GM21447 (cell line): Measurements from ENCODE around the gene TMEM119.
A peak's percentile ranks its signal among the peaks of the same experiment; 100 is the strongest.
"Not testable (repeated sequence)": the region's sequence is repeated elsewhere in the genome, so short reads cannot be mapped to it uniquely, and the experiment has no call there.

Experiments used
- ATAC-seq: cut with Tn5 transposase; IDR thresholded peaks from one replicate; pipeline ENCODE4 v1.9.1; 2021; ENCODE audit not compliant: unreplicated experiment

Gene TMEM119

DNA sequence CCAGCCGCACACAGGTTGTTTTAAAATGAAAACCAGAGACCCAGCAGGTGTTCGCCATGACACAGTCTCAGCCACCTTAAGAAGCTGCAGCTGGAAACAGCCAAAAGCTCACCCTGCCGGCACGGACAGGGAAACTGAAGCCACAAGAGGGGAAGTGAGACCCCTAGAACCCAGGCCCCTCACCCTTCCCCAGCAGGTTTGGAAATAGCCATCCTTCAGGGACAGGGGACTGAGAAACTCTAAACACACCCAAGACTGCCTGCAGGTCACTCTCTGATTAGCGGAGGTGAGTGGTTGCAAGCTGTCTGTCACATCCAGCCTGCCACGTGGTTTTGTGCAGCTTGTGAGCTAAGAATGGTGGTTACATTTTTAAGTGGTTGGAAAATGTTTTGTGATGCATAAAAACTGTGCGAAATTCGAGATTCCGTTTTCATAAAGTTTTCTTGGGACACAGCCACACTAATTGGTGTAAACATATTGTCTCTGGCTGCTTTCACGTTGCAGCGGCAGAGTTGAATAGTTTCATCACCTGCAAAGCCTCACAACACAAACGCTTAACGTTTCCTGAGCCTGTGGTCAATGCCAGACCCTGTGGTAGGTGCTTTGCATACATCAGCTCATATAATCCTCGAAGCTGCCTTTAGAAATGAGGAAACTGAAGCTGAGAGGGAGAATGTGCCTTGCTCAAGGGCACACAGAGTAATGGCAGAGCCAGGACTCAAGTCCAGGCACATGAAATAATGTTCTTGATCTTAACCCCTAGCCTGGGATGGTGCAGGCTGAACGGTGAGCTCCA is 37.5 kb upstream of the TMEM119 start:
- peak; percentile 48 for ATAC-seq

DNA sequence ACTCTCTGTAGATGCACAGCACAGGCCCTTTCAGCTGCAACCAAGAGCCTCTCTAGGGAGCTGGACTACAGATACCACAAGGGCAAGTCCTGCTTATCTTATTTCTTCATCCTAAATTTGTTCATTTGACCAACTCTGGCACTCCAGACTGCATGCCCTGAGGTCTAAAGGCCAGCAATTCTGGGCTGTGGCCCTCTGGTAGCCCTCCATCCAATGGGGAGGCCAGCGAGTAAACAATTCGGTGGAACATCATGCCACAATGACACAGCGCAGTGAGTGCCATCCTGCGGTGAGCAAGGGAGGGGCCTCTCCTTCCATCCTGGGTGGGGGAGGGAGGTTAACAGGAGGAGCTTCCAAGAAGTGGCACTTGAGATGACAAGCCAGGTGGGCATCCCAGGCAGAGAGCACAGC is 36.5 kb upstream of the TMEM119 start:
- ATAC-seq = no peak

GRCh38 chr12:108633534-108634248 is 35.8 kb upstream of the TMEM119 start, which contains the start of gene SELPLG:
Gene SELPLG, minus strand, starts transcription at chr12:108633894. Its CDS starts 9,587 bp downstream, at chr12:108624307.
- peak; percentile 48 for ATAC-seq

DNA sequence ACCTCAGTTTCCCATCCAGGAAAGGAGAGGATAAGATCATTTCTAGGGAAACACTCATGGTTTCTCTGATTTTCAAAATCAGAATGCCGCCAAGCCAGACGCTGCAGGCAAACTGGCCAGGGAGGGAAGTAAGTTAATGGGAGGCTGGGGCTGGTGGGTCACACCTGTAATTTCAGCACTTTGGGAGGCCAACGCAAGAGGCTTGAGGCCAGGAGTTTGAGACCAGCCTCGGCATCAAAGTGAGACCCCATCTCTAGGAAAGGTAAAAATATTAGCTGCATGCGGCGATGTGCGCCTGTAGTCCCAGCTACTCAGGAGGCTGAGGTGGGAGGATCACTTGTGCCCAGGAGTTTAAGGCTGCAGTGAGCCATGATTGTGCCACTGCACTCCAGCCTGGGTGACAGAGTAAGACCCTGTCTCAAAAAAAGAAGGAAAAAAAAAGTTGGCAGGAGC is 35.2 kb upstream of the TMEM119 start:
- no peak for ATAC-seq

- ATAC-seq = not testable (repeated sequence)
Observed at GRCh38 chr12:108631261-108631660, 33.4 kb upstream of the TMEM119 start.

GRCh38 chr12:108630481-108631207 is 32.8 kb upstream of the TMEM119 start:
- ATAC-seq = no peak

- ATAC-seq = no peak
Observed at GRCh38 chr12:108629824-108630476, 32.1 kb upstream of the TMEM119 start.

DNA sequence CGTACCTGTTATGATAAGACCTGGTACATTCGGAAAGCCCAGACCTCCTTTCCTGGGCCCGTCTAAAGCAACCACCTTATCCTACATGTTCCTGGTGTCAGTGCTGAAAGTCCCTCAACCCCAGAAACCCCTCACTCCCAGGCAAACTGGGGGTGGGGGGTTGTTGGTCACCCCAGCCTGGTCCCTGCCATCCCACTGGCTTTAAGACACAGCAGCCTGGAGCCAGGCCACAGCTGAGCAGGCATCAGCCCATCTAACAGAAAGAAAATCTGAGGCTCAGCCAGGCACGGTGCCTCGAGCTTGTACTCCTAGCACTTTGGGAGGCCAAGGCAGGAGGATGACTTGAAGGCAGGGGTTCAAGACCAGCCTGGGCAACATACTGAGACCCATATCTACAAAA is 31.3 kb upstream of the TMEM119 start:
- ATAC-seq = no peak

- no peak for ATAC-seq
Observed at GRCh38 chr12:108627134-108627920, 29.4 kb upstream of the TMEM119 start.

DNA sequence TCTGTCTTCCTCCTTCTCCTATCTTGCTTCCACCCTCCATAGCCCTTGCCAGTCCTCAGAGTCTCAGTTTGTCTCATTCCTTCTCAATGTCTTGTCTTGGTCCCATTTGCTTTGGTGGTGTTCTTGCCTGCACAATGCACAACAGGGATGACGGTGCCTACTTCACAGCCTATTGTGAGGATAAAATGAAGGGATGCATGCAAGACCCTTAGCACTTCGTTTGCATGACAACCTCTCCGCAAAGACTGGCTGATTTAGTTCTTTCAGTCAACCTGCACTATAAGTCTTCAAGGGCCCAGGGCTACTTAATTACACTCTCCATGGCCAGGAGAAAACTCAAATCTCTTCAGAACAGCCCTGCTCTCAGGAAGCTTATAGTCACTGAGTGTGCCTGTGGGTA is 27.3 kb upstream of the TMEM119 start:
- no peak for ATAC-seq

DNA sequence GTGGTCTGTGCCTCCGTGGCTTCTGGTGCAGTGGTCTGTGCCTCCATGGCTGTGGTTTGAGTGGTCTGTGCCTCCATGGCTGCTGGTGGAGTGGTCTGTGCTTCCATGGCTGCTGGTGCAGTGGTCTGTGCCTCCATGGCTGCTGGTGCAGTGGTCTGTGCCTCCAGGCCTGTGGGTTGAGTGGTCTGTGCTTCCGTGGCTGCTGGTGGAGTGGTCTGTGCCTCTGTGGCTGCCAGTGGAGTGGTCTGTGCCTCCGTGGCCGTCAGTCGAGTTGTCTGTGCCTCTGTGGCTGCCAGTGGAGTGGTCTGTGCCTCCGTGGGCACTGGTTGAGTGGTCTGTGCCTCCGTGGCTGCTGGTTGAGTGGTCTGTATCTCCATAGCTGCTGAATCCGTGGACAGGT is 25.7 kb upstream of the TMEM119 start:
- no peak for ATAC-seq

DNA sequence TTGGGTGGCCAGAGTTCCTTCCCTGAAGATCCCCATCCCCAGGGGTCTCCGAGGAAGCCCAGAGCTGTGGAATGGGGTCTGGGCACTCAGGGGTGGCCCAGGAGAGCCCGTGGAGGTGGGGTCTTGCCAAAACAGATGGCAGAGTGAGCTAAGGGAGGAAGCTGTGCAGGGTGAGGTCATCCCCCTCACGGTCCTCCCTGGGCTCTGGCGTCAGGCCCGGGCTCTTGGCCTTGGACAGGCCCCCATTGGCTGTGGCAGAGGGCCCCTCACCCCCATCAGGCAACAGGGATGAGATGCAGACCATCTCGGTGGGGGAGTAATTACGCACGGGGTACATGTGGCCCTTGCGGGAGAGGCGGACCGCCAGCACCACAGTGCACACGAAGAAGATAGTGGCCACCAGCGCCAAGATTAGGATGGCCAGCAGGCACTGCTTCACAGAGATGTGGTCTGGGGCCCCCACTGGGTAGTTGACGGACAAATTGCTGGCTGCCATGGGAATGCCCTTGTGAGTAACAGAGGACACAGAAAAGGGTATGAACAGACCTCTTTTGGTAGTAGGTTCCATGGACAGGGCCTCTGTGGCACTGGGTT is 25.1 kb upstream of the TMEM119 start:
- ATAC-seq = no peak

GRCh38 chr12:108622421-108622820 is 24.5 kb upstream of the TMEM119 start:
- no peak for ATAC-seq

GRCh38 chr12:108621161-108621560 is 23.3 kb upstream of the TMEM119 start:
- no peak for ATAC-seq

DNA sequence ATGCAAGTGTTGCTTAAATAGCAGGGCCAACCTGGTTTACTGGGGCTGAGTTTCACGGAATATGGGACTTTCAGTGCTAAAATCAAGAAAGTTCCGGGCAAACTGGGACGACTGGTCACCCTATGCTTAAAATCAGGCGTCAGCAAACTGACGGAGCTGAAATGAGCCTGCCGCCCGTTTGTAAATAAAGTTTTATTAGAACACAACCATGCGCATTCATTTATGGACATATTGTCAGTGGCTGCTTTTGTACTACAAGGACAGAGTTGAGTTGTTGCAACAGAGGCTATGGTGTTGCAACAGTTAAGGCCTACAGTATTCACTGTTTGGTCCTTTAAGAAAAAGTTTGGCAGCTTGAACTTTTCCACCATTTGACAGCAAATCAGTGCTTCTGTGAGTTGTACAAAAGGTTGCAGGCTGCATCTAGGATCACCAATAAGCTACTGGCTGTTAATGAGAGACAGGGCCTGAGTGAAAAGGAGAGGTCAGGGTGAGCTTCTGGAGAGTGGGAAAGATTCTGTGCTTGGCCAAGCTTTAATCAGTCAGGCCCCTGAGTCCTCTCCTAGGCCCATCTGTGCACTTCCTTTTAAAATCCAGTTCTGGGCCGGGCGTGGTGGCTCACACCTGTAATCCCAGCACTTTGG is 22.5 kb upstream of the TMEM119 start:
- ATAC-seq = no peak

GRCh38 chr12:108619369-108620160 is 21.7 kb upstream of the TMEM119 start:
- no peak for ATAC-seq

DNA sequence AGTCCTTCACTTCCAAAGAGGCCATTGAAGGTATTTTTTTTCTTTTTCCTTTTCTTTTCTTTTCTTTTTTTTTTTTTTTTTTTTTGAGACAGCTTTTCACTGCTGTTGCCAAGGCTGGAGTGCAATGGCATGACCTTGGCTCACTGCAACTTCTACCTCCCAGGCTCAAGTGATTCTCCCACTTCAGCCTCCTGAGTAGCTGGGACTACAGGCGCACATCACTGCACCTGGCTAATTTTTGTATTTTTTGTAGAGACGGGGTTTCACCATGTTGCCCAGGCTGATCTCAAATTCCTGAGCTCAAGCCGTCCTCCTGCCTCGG is 21.0 kb upstream of the TMEM119 start:
- ATAC-seq = not testable (repeated sequence)

GRCh38 chr12:108618079-108618952 is 20.4 kb upstream of the TMEM119 start:
- no peak for ATAC-seq
